HCT116 (cell line): ENCODE measurements around the gene STK39. TPM values are rescaled to one million over a fixed set of nuclear protein-coding genes. Genes with fewer than 3 reads are reported as not detected.

Experiments
- ATAC-seq: fragments of 200-7000 bp; cut with Tn5 transposase; 2 replicates; pipeline ENCODE4 v1.9.1; 2020; ENCODE audit warnings: mild to moderate bottlenecking, moderate library complexity
- BruUV-seq: library from RNA; stranded (reverse); fragments of 400-500 nt; replicated peaks from 2 replicates; lab custom pipeline; 2021; lab: Mats Ljungman, UMichigan
- CTCF ChIA-PET: fragments of 300-600 bp; sonication (Branson Sonifier 250); formaldehyde crosslinking; loops from one replicate; lab custom pipeline; 2021; ENCODE audit warnings: antibody characterized with exemption; lab: Charles Lee
- POLR2A ChIA-PET: fragments of 300-600, 350-600 bp; sonication (Branson Sonifier 250); formaldehyde crosslinking; loops from one replicate; lab custom pipeline; 2021; ENCODE audit warnings: antibody characterized with exemption; lab: Charles Lee
- RAD21 ChIA-PET, 2 experiments: fragments of 300-600 bp; sonication (Branson Sonifier 250); formaldehyde crosslinking; loops; one replicate each; lab custom pipeline; 2023; ENCODE audit warnings: low total read pairs in 2 of 2; ENCODE audit not compliant: uncharacterized antibody in 2 of 2, unreplicated experiment in 2 of 2, low non-redundant PET in 1 of 2; lab: Charles Lee
- DNase-seq: peaks from one replicate; pipeline ENCODE4 v3.0.0-alpha.2; 2010; ENCODE audit warnings: low read depth, low spot score
- H2AFZ ChIP-seq: fragments of 200-600 bp; shearing (Covaris generic), sonication (generic); 2 replicates; pipeline ENCODE4 v1.6.1; 2017; ENCODE audit warnings: low read depth, mixed run types, mixed read lengths, antibody characterized with exemption, low read length; ENCODE audit not compliant: poor library complexity, severe bottlenecking
- H3K27ac ChIP-seq: 2 replicates; pipeline ENCODE4 v1.5.1; 2012; ENCODE audit warnings: low read depth, low read length
- H3K27me3 ChIP-seq: fragments of 200-600 bp; sonication (generic); 2 replicates; pipeline ENCODE4 v1.6.1; 2016; ENCODE audit warnings: mixed run types, low read length, mixed read lengths; ENCODE audit not compliant: insufficient read depth
- H3K36me3 ChIP-seq, 2 experiments: fragments of 200-500 bp in 1 of 2; fragments of 200-600 bp in 1 of 2; sonication (Bioruptor generic) in 1 of 2; sonication (generic) in 1 of 2; 2 replicates each; pipeline versions ENCODE4 v1.5.1 to v1.6.1; 2014 to 2016; ENCODE audit warnings: low read length in 2 of 2, inconsistent platforms in 1 of 2, mixed read lengths in 1 of 2, mixed run types in 1 of 2; ENCODE audit not compliant: insufficient read depth in 2 of 2, control insufficient read depth in 1 of 2
- H3K4me1 ChIP-seq, 2 experiments: fragments of 200-600 bp in 1 of 2; sonication (generic) in 1 of 2; 2 replicates each; pipeline versions ENCODE4 v1.5.1 to v1.6.1; 2012 to 2017; ENCODE audit warnings: low read length in 2 of 2, inconsistent platforms in 1 of 2, mild to moderate bottlenecking in 1 of 2, mixed read lengths in 1 of 2, mixed run types in 1 of 2, moderate library complexity in 1 of 2; ENCODE audit not compliant: insufficient read depth in 2 of 2, control insufficient read depth in 1 of 2
- H3K4me2 ChIP-seq: fragments of 200-600 bp; sonication (generic); 2 replicates; pipeline ENCODE4 v1.6.1; 2017; ENCODE audit warnings: mixed run types, low read length, mixed read lengths
- H3K4me3 ChIP-seq, 2 experiments: fragments of 200-600 bp in 1 of 2; sonication (generic) in 1 of 2; replicated peaks in 1 of 2; 2 replicates each; pipeline ENCODE4 v1.5.1; 2011 to 2016; ENCODE audit warnings: low read length in 2 of 2, control low read depth in 1 of 2, low read depth in 1 of 2, mild to moderate bottlenecking in 1 of 2, mixed read lengths in 1 of 2, mixed run types in 1 of 2
- H3K79me2 ChIP-seq: fragments of 200-600 bp; sonication (generic); 2 replicates; pipeline ENCODE4 v1.6.1; 2017; ENCODE audit warnings: mild to moderate bottlenecking, mixed run types, low read length, moderate library complexity, mixed read lengths; ENCODE audit not compliant: insufficient read depth
- H3K9ac ChIP-seq: fragments of 200-600 bp; sonication (generic); 2 replicates; pipeline ENCODE4 v1.6.1; 2016; ENCODE audit warnings: low read length, mixed read lengths
- H3K9me2 ChIP-seq: fragments of 200-600 bp; sonication (generic), shearing (Covaris generic); 2 replicates; pipeline ENCODE4 v1.6.1; 2017; ENCODE audit warnings: mixed run types, mild to moderate bottlenecking, moderate library complexity; ENCODE audit not compliant: insufficient read depth
- H3K9me3 ChIP-seq, 2 experiments: fragments of 200-500 bp in 1 of 2; fragments of 200-600 bp in 1 of 2; sonication (Bioruptor generic) in 1 of 2; sonication (generic) in 1 of 2; 2 replicates each; pipeline ENCODE4 v1.6.1; 2014 to 2017; ENCODE audit warnings: low read length in 2 of 2, mixed read lengths in 2 of 2, inconsistent platforms in 1 of 2, low read depth in 1 of 2, mild to moderate bottlenecking in 1 of 2, mixed run types in 1 of 2, moderate library complexity in 1 of 2; ENCODE audit not compliant: control insufficient read depth in 1 of 2, insufficient read depth in 1 of 2
- H4K20me1 ChIP-seq: fragments of 200-600 bp; sonication (generic), shearing (Covaris generic); 2 replicates; pipeline ENCODE4 v1.6.1; 2017; ENCODE audit warnings: mixed run types, mild to moderate bottlenecking, moderate library complexity; ENCODE audit not compliant: insufficient read depth
- ATF3 ChIP-seq: IDR thresholded peaks from 2 replicates; pipeline ENCODE4 v1.6.1; 2012
- CBX3 ChIP-seq: IDR thresholded peaks from 2 replicates; pipeline ENCODE4 v1.6.1; 2012; ENCODE audit warnings: low read depth
- CEBPB ChIP-seq: IDR thresholded peaks from 2 replicates; pipeline ENCODE4 v1.6.1; 2012; ENCODE audit warnings: low read depth
- CTCF ChIP-seq, 3 experiments: fragments of 200-600 bp in 1 of 3; sonication (generic) in 1 of 3; IDR thresholded peaks in 2 of 3; conservative IDR thresholded peaks in 1 of 3; 2 replicates each; pipeline ENCODE4 v1.5.1; 2012 to 2017; ENCODE audit warnings: low read depth in 2 of 3, low read length in 2 of 3, antibody characterized with exemption in 1 of 3, borderline replicate concordance in 1 of 3, control low read depth in 1 of 3, mild to moderate bottlenecking in 1 of 3, mixed read lengths in 1 of 3, mixed run types in 1 of 3, moderate library complexity in 1 of 3; ENCODE audit not compliant: insufficient read depth in 1 of 3
- EGR1 ChIP-seq: IDR thresholded peaks from 2 replicates; pipeline ENCODE4 v1.6.1; 2012; ENCODE audit warnings: low read depth
- ELF1 ChIP-seq: IDR thresholded peaks from 2 replicates; pipeline ENCODE4 v1.6.1; 2012; ENCODE audit warnings: low read depth, borderline replicate concordance
- FOSL1 ChIP-seq: IDR thresholded peaks from 2 replicates; pipeline ENCODE4 v1.6.1; 2012; ENCODE audit warnings: low read depth
- JUND ChIP-seq: IDR thresholded peaks from 2 replicates; pipeline ENCODE4 v1.6.1; 2012
- MAX ChIP-seq: IDR thresholded peaks from 2 replicates; pipeline ENCODE4 v1.6.1; 2012
- POLR2A ChIP-seq: IDR thresholded peaks from 2 replicates; pipeline ENCODE4 v1.7.0; 2011; ENCODE audit warnings: borderline replicate concordance; ENCODE audit not compliant: insufficient read depth, insufficient read length; ENCODE audit errors: extremely low read depth
- POLR2AphosphoS5 ChIP-seq: IDR thresholded peaks from 2 replicates; pipeline ENCODE4 v1.6.1; 2011; ENCODE audit warnings: mild to moderate bottlenecking, low read depth, low read length, moderate library complexity
- RAD21 ChIP-seq: IDR thresholded peaks from 2 replicates; pipeline ENCODE4 v1.6.1; 2012; ENCODE audit warnings: low read depth, mild to moderate bottlenecking
- SRF ChIP-seq: IDR thresholded peaks from 2 replicates; pipeline ENCODE4 v1.6.1; 2012; ENCODE audit warnings: low read depth
- TCF7L2 ChIP-seq: IDR thresholded peaks from 2 replicates; pipeline ENCODE4 v1.7.0; 2011; ENCODE audit warnings: borderline replicate concordance, inconsistent platforms; ENCODE audit not compliant: insufficient read depth, insufficient read length; ENCODE audit errors: extremely low read depth
- YY1 ChIP-seq: IDR thresholded peaks from 2 replicates; pipeline ENCODE4 v1.6.1; 2011; ENCODE audit warnings: low read length, low read depth, moderate library complexity, mild to moderate bottlenecking; ENCODE audit not compliant: insufficient replicate concordance; ENCODE audit errors: extremely low read depth
- ZFX ChIP-seq: fragments of 450-650 bp; IDR thresholded peaks from 2 replicates; pipeline ENCODE4 v1.6.1; 2017
- intact Hi-C: fragments of 100-400 bp; cut with micrococcal nuclease; formaldehyde crosslinking; loops from 2 replicates; pipeline ENCODE4 v1.10.0; 2022
- total RNA-seq: library from RNA; stranded (reverse); gene quantifications from one replicate; pipeline ENCODE4 v1.2.1, GENCODE V29; 2021; ENCODE audit not compliant: unreplicated experiment

STK39 gene
- total RNA-seq, 1 experiment from 2014 or later, result 118 TPM

- peak; percentile 46 for DNase-seq
- RAD21 ChIA-PET, result no interaction called here
- Histone ChIP-seq H3K27ac (peak overlapping the region; percentile 1; the same call in 1 of the 2 replicates), H3K9me2 (no peaks in the 10 kb centered on the region), H3K9me3 (no peaks in the 10 kb centered on the region), H3K4me1 (peaks cover 4 to 28% of the 10 kb centered on the region in 2 experiments), H3K4me2 (no peak overlapping the region), H3K27me3 (no peaks in the 10 kb centered on the region), H3K9ac (no peak overlapping the region), H3K79me2 (peaks cover 70% of the 10 kb centered on the region), H2AFZ (no peak overlapping the region), H4K20me1 (no peaks in the 10 kb centered on the region), H3K36me3 (peaks cover 3 to 49% of the 10 kb centered on the region in 2 experiments; a peak in 2 of 4 replicates), H3K4me3 (no peak overlapping the region)
- CTCF ChIA-PET, result interaction anchor here (1.2 kb wide), 2 partner anchors 16 to 17 kb away, joined by 3 to 8 read pairs; no protein-coding TSS in a partner anchor
- TF ChIP-seq TCF7L2 (no peak), EGR1 (no peak), MAX (0 out of 2 replicates have a peak, but pooled peaks have one; percentile 20), POLR2AphosphoS5 (no peak), POLR2A (no peak), ZFX (no peak), ELF1 (peak; percentile 23; the same call in 1 of the 2 replicates), ATF3 (no peak), CBX3 (peak; percentile 21; the same call in 1 of the 2 replicates), CEBPB (no peak; the same call in 1 of the 2 replicates), JUND (0 out of 2 replicates have a peak, but pooled peaks have one; percentile 11), CTCF (IDR thresholded peaks at IDR 0.05 in 2 of 3, conservative IDR thresholded peaks at IDR 0.05 in 1 of 3; ENCODE audit: borderline replicate concordance in 1 of 3, insufficient read depth in 1 of 3, low read depth in 2 of 3, low read length in 2 of 3) (peak; percentile 37 to 61 (median 47); a peak in 5 of 6 replicates), SRF (no peak), RAD21 (peak; percentile 66), FOSL1 (no peak), YY1 (no peak)
- intact Hi-C loops, result loop anchor here (2.0 to 10.0 kb wide), 2 partner anchors 200 to 618 kb away; no protein-coding TSS in a partner anchor
- ATAC-seq, result peak; percentile 72
- POLR2A ChIA-PET, result no interaction called here
- no TSS peak for BruUV-seq
Measured at GRCh38 chr2:168136392-168136977, 110.9 kb downstream of the STK39 start.
